BE2C (cell line): ENCODE measurements around the gene CERS4.

ENCODE experiments used
- DNase-seq: peaks from one replicate; pipeline ENCODE4 v3.0.0-alpha.2; 2020
- H3K27me3 ChIP-seq: fragments of 250-450 bp; sonication (Bioruptor Pico); 2 replicates; pipeline ENCODE4 v1.5.1; 2020; ENCODE audit warnings: mild to moderate bottlenecking
- H3K36me3 ChIP-seq: fragments of 250-450 bp; sonication (Bioruptor Pico); 2 replicates; pipeline ENCODE4 v1.5.1; 2020; ENCODE audit warnings: mild to moderate bottlenecking
- H3K4me1 ChIP-seq: fragments of 250-450 bp; sonication (Bioruptor Pico); 2 replicates; pipeline ENCODE4 v1.5.1; 2020
- H3K4me3 ChIP-seq: 2 replicates; pipeline ENCODE4 v1.5.1; 2011; ENCODE audit warnings: low read depth, low read length
- H3K9me3 ChIP-seq: fragments of 250-450 bp; sonication (Bioruptor Pico); 2 replicates; pipeline ENCODE4 v1.5.1; 2020
- CTCF ChIP-seq: IDR thresholded peaks from 2 replicates; pipeline ENCODE4 v1.5.1; 2012; ENCODE audit warnings: mild to moderate bottlenecking, low read depth, low read length

CERS4 gene

GRCh38 chr19:8256276-8257051, 47.3 kb downstream of the CERS4 start:
- H3K9me3 ChIP-seq = no peaks in the 10 kb centered on the region; the same call in 1 of the 2 replicates
- H3K27me3 ChIP-seq = no peaks in the 10 kb centered on the region
- H3K36me3 ChIP-seq = no peaks in the 10 kb centered on the region
- no peak for TF ChIP-seq CTCF
- no peaks in the 10 kb centered on the region for H3K4me1 ChIP-seq
- no peak for DNase-seq
- no peak overlapping the region for H3K4me3 ChIP-seq

GRCh38 chr19:8257052-8257443, 47.9 kb downstream of the CERS4 start:
- TF ChIP-seq CTCF = no peak
- no peaks in the 10 kb centered on the region; the same call in 1 of the 2 replicates for H3K9me3 ChIP-seq
- no peak for DNase-seq
- no peak overlapping the region for H3K4me3 ChIP-seq
- no peaks in the 10 kb centered on the region for H3K4me1 ChIP-seq
- no peaks in the 10 kb centered on the region for H3K27me3 ChIP-seq
- no peaks in the 10 kb centered on the region for H3K36me3 ChIP-seq

- no peaks in the 10 kb centered on the region for H3K4me1 ChIP-seq
- H3K36me3 ChIP-seq = no peaks in the 10 kb centered on the region
- no peak for DNase-seq
- no peak overlapping the region for H3K4me3 ChIP-seq
- H3K27me3 ChIP-seq = no peaks in the 10 kb centered on the region
- no peaks in the 10 kb centered on the region; the same call in 1 of the 2 replicates for H3K9me3 ChIP-seq
- no peak for TF ChIP-seq CTCF
Measured at GRCh38 chr19:8259142-8259921, 50.2 kb downstream of the CERS4 start.

- no peaks in the 10 kb centered on the region for H3K36me3 ChIP-seq
- H3K4me1 ChIP-seq = no peaks in the 10 kb centered on the region
- no peak for TF ChIP-seq CTCF
- H3K4me3 ChIP-seq = no peak overlapping the region
- no peaks in the 10 kb centered on the region; the same call in 1 of the 2 replicates for H3K9me3 ChIP-seq
- H3K27me3 ChIP-seq = no peaks in the 10 kb centered on the region
- DNase-seq = no peak
Measured at GRCh38 chr19:8259922-8260247, 50.7 kb downstream of the CERS4 start.

GRCh38 chr19:8261347-8261746, 52.2 kb downstream of the CERS4 start:
- no peak for DNase-seq
- Histone ChIP-seq H3K4me1 (no peaks in the 10 kb centered on the region), H3K27me3 (no peaks in the 10 kb centered on the region), H3K4me3 (no peak overlapping the region), H3K9me3 (no peaks in the 10 kb centered on the region; the same call in none of the 2 replicates), H3K36me3 (no peaks in the 10 kb centered on the region)
- TF ChIP-seq CTCF = no peak

- TF ChIP-seq CTCF = no peak
- Histone ChIP-seq H3K36me3 (no peaks in the 10 kb centered on the region), H3K27me3 (no peaks in the 10 kb centered on the region), H3K9me3 (no peaks in the 10 kb centered on the region; the same call in 1 of the 2 replicates), H3K4me3 (no peak overlapping the region), H3K4me1 (no peaks in the 10 kb centered on the region)
- no peak for DNase-seq
Measured at GRCh38 chr19:8261881-8262280, 52.7 kb downstream of the CERS4 start.
